ENCODE results near the gene POLR2H. TPM values are rescaled to one million over a fixed set of nuclear protein-coding genes. Genes with fewer than 3 reads are reported as not detected.

The POLR2H gene
- total and polyA plus RNA-seq, 2 of the 4 experiments (the other 2 are of a cell fraction), result 47.7 to 130 TPM

GRCh38 chr3:184360929-184361531 lies 480 bp upstream of the POLR2H start:
- in situ Hi-C loops (cut with MboI; ENCODE audit: low sequenced_read_pairs), result no loop called here
- Histone ChIP-seq H2BK120ac (ENCODE audit: low read depth, low read length) (peak overlapping the region; percentile 33; the same call in 1 of the 2 replicates), H2AK5ac (ENCODE audit: low read depth, low read length) (peak overlapping the region; percentile 78; the same call in 1 of the 2 replicates), H2BK20ac (ENCODE audit: low read depth, low read length) (no peak overlapping the region), H4K20me1 (ENCODE audit: insufficient read depth, low read length) (peaks cover 10% of the 10 kb centered on the region), H4K91ac (ENCODE audit: insufficient read depth, low read depth, low read length) (peak overlapping the region; percentile 61; the same call in 1 of the 2 replicates), H3K9me1 (ENCODE audit: insufficient read depth, low read length) (peaks cover 10% of the 10 kb centered on the region; the same call in 1 of the 2 replicates), H3K4ac (ENCODE audit: low read depth, low read length) (peak overlapping the region; percentile 69), H3K56ac (ENCODE audit: extremely low read depth, insufficient read depth, low read length) (0 out of 2 replicates have a peak overlapping the region, but pooled peaks have one; percentile 37), H3K4me3 (ENCODE audit: insufficient read depth, low read depth, low read length) (peak overlapping the region; percentile 56), H3K14ac (replicated peaks; ENCODE audit: low read depth, low read length) (peak overlapping the region; percentile 26), H3K9ac (ENCODE audit: low read depth, low read length) (peak overlapping the region; percentile 83), H3K23ac (ENCODE audit: low read depth, low read length) (peak overlapping the region; percentile 86; the same call in 1 of the 2 replicates), H4K8ac (ENCODE audit: low read depth in 2 of 2, low read length in 2 of 2) (peak overlapping the region; percentile 58 to 69; a peak in 2 of 4 replicates), H3K27ac (ENCODE audit: insufficient read depth, low read length) (peak overlapping the region; percentile 79), H2AFZ (replicated peaks; ENCODE audit: low read length, poor library complexity) (peak overlapping the region; percentile 99), H3K9me3 (ENCODE audit: control insufficient read depth, insufficient read depth, low read length) (no peaks in the 10 kb centered on the region), H2AK9ac (replicated peaks; ENCODE audit: low read depth, low read length, poor library complexity) (peak overlapping the region; percentile 96), H3K79me1 (ENCODE audit: low read depth in 1 of 2, low read length in 2 of 2) (peaks cover 7 to 42% of the 10 kb centered on the region in 2 experiments), H3K27me3 (ENCODE audit: control insufficient read depth, insufficient read depth, low read length) (no peaks in the 10 kb centered on the region), H3K4me2 (ENCODE audit: low read depth, low read length) (peak overlapping the region; percentile 99), H3K36me3 (ENCODE audit: control insufficient read depth, insufficient read depth, low read length) (peaks cover 10% of the 10 kb centered on the region), H3K18ac (ENCODE audit: low read depth, low read length) (no peak overlapping the region; the same call in 1 of the 2 replicates), H2BK15ac (ENCODE audit: low read depth, low read length) (no peak overlapping the region; the same call in 2 of the 3 replicates), H2BK5ac (ENCODE audit: low read depth, low read length, poor library complexity, severe bottlenecking) (peak overlapping the region; percentile 62), H4K5ac (ENCODE audit: low read depth, low read length) (peak overlapping the region; percentile 52), H3K4me1 (ENCODE audit: control insufficient read depth, insufficient read depth, low read length) (peaks cover 7% of the 10 kb centered on the region)
- BruUV-seq (replicated peaks), result no TSS peak
- TF ChIP-seq MXI1 (IDR thresholded peaks at IDR 0.05; ENCODE audit: borderline replicate concordance, low read depth, low read length) (0 out of 2 replicates have a peak, but pooled peaks have one; percentile 20), SMC3 (IDR thresholded peaks at IDR 0.05; ENCODE audit: low read depth, low read length) (no peak), MAFK (IDR thresholded peaks at IDR 0.05; ENCODE audit: low read depth, low read length) (no peak)
- DNase-seq, result no peak
- POLR2A ChIA-PET (ENCODE audit: unreplicated experiment), result no interaction called here
- ATAC-seq (ENCODE audit: low read depth), result peak; percentile 3; the same call in 1 of the 2 replicates
- CTCF ChIA-PET, result interaction anchor here (1.2 kb wide), 2 partner anchors 72 to 200 kb away, joined by 3 read pairs; partner anchors contain the start of gene EPHB3
- WGBS, 2 experiments (ENCODE audit: extremely low coverage in 2 of 2, insufficient read length in 1 of 2), result 12% methylated on average over 10 of the region's 24 CpGs; no CpG with 5 or more reads in 1 of the 2 experiments
- intact Hi-C loops (cut with micrococcal nuclease), result no loop called here
- dilution Hi-C loops (cut with HindIII; ENCODE audit: low sequenced_read_pairs, unreplicated experiment), result loop anchor here (25.0 kb wide), 1 partner anchor 176 kb away; no protein-coding TSS in a partner anchor

Data from IMR-90 (cell line).